Head of caudate nucleus (tissue), 42 donors: ENCODE measurements around the gene B4GALT7.
A peak's percentile ranks its signal among the peaks of the same experiment; 100 is the strongest.
"Not testable (repeated sequence)": the region's sequence is repeated elsewhere in the genome, so short reads cannot be mapped to it uniquely, and the experiment has no call there.

Experiments used
- DNase-seq, 42 donors: peaks; one replicate each; pipeline versions ENCODE4 v3.0.0 to v3.0.0-alpha.2; 2020 to 2021; ENCODE audit warnings: mixed read lengths in 7 of 42
- intact Hi-C: fragments of 100-400 bp; cut with DNase I; formaldehyde crosslinking; loops from one replicate; pipeline ENCODE4 v1.15.0; 2022

B4GALT7 gene

DNA sequence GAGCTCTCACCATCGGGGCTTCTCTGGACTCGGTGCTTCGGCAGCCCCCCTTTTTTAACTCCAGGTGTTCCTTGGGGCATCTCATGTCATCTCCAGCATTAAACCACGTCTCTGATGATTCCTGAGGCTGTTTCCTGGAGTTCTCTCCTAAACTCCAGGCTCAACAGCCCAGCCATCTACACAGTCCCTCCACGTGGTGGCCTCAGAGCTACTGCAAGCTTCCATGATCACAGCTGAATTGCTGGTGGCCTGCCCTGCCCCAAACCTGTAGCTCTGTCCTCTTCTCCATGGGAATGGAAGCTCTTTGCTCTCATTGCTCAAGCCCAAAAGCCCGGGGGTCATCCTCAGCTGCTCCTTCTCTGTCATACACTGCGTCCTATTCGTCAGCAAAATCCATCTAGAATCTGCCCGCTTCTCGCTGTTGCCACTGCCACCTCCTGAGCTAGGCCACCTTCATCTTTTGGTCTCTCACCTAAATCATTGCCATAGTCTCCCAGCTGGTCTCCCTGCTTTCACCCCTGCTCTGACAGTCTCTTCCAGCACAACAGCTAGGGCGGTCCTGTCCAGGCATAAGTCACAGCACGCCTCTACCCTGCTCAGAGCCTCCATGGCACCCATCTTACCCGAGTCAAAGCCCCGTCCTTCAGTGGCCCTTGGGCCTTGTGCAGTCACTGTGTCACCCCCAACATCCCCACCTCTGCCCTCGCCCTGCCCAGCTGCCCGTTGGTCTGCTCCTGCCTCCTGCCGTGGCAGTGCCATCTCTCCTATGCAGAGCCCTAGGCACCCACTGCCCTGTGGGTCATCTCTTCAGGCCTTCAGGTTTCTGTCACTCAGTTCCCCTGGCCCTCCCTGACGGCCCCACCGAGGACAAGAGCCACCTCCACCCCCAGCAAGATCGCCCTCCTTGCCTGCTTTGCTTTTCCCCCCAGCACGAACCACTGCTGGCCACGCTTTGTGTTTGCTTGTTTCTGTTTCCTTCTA, 6.4 kb downstream of the B4GALT7 start:
- intact Hi-C loops, result no loop called here
- peak in 4 of 42 donors; percentile 11 to 33 (median 22) for DNase-seq

DNA sequence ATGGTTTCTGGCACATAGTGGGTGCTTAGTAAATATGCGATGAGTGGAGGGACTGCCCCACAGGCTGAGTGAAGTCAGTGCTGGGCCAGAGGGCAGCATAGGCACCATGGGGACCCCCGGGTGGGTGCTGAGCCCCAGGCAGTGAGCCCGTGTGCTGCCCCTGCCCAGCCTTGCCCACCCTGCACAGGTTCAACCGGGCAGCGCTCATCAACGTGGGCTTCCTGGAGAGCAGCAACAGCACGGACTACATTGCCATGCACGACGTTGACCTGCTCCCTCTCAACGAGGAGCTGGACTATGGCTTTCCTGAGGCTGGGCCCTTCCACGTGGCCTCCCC, 7.2 kb downstream of the B4GALT7 start:
- DNase-seq, result no peak
- intact Hi-C loops, result no loop called here

DNA sequence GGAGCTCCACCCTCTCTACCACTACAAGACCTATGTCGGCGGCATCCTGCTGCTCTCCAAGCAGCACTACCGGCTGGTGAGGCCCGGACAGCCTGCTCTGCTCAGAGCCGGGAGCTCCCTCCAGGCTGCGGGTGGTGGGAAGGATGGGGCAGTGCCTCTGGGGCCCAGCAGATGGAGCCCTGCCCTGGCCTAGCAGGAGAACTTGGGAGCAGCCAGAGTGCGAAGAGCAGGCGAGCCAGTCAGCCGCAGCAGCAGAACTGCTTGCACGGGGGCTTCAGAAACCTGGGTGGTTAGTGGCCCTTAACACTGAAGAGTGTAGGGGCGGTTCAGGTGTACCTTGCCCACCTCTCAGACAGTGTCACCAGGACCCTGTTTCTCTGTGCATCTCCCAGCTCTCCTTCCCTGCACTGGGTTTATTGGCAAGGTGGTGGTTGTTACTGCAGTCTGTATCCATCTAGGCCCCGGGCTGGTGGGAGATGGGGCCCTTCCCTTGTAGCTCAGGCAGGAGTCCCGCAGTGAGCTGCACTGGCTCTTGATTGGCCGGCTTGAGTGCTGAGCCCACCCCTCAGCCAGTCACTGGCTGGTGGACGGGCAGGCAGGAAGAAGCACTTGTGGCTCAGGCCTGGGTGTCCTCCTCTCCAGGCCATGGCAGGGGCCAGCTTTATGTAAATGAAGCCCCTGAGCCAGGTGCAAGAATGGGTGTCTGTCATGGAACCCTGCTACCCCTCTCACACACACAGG, 7.7 kb downstream of the B4GALT7 start:
- peak; percentile 58 to 93 (median 82) for DNase-seq
- intact Hi-C loops, result no loop called here

DNA sequence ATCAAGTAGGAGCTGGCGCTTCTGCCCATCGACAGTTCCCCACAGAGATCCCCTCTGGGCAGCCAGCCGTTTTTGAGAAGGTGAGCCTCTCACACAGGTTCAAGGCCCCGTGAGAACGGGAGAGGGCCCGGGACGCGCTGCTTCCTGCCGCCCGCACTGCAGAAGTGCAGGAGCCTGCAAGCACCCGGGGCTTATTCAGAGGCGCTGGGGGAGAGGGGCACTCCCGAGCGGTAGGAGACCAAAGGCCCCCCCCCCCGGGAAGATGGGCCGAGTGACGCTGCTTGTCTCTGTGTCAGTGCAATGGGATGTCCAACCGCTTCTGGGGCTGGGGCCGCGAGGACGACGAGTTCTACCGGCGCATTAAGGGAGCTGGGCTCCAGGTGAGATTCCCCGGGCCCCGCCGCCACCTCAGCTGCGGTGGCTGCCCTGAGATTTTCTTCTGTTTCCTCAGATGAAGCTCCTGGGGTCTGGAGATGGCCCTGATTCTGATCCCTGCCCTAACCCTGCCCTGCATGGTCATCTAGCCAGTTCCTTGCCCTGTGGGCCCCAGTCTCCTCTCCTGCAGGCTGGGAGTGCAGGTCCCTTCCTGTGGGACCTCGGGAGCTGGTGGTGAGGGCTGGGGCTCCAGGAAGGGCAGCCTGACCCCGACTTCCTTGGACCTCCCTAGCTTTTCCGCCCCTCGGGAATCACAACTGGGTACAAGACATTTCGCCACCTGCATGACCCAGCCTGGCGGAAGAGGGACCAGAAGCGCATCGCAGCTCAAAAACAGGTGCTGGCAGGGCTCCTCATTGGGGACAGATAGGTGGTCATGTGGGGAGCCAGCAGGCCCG, 8.5 kb downstream of the B4GALT7 start:
- peak in 2 of 42 donors; percentile 32 to 38 for DNase-seq
- intact Hi-C loops, result no loop called here

DNA sequence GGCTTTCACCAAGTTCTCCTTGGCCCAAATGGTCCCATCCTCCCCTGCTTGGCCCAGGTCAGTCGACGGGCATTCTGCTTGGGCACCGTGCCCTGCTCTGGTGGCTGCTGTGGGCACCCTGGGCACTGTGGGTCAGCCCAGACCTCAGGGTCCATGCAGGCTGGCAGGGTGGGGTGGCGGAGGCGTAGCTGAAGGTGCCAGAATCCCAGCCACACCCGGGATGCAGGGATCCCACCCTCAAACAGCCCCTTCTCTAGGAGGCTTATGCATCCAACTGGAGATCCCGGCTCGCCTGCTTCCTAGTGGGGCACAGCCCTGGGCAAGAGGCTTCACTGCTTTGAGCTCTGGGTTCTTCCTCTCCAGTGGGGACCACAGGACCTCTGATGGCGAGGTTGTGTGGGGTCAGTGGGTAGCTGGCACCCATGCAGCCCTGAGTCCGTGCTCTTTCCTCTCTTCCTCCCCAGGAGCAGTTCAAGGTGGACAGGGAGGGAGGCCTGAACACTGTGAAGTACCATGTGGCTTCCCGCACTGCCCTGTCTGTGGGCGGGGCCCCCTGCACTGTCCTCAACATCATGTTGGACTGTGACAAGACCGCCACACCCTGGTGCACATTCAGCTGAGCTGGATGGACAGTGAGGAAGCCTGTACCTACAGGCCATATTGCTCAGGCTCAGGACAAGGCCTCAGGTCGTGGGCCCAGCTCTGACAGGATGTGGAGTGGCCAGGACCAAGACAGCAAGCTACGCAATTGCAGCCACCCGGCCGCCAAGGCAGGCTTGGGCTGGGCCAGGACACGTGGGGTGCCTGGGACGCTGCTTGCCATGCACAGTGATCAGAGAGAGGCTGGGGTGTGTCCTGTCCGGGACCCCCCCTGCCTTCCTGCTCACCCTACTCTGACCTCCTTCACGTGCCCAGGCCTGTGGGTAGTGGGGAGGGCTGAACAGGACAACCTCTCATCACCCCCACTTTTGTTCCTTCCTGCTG, 9.4 kb downstream of the B4GALT7 start:
- DNase-seq, result peak in 2 of 42 donors; percentile 37 to 40
- intact Hi-C loops, result no loop called here

DNA sequence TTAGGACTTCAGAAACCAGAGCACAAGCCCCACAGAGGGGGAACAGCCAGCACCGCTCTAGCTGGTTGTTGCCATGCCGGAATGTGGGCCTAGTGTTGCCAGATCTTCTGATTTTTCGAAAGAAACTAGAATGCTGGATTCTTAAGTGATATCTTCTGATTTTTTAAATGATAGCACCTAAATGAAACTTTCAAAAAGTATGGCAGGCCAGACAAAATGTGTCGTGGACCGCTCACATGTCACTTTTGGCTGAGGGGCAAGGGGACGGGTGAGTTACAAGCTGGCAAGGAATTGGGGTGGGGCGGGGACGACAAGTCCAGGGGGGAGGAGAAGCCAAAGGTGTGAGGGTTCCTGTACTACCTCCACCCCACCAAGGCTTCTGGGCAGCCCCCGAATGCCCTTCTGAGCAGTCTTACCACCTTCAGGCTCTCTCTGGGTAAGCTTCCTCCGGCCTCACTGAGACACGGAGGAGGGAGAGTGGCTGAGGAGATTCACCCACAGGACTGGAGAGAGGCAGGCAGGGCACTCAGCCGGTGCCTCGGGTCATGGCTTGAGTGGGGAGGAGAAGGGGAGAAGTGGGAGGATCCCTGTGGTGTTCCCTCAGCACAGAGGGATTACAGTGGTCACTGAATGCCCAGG, 10.3 kb downstream of the B4GALT7 start:
- intact Hi-C loops, result no loop called here
- DNase-seq, result peak in 2 of 42 donors; percentile 37

DNA sequence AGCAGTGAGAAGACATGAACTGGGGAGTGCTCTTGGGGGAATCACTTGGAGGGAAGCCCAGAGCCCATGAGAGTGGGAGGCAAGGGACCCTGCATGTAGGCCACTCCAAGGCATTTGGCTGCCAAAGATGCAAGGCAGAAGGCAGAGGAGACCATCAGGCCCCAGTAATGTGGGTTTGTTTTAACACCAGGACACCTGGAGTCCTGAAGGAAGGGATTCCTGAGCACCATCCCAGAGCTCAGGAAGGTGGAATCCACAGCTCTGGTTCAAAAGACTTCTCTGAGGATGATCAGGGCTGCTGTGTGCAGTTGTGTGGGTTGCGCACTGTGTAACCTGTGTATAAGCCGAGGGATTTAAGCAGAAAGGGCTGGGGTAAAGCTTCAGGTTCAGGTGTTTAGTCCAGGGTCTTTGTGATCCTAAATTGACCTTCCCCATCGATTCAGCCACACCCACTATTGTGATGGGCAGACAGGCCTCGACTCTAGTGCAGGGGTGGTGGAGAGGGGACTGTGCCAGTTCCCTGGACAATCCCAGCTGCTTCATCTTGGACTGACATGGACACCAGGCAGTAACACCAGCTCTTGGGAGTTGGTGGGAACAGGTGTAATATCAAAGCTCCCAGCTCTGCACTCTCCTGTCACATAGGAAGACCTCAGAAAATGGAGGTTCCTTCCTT, 11.0 kb downstream of the B4GALT7 start:
- peak in 1 of 42 donors; percentile 32 for DNase-seq
- intact Hi-C loops, result no loop called here

DNA sequence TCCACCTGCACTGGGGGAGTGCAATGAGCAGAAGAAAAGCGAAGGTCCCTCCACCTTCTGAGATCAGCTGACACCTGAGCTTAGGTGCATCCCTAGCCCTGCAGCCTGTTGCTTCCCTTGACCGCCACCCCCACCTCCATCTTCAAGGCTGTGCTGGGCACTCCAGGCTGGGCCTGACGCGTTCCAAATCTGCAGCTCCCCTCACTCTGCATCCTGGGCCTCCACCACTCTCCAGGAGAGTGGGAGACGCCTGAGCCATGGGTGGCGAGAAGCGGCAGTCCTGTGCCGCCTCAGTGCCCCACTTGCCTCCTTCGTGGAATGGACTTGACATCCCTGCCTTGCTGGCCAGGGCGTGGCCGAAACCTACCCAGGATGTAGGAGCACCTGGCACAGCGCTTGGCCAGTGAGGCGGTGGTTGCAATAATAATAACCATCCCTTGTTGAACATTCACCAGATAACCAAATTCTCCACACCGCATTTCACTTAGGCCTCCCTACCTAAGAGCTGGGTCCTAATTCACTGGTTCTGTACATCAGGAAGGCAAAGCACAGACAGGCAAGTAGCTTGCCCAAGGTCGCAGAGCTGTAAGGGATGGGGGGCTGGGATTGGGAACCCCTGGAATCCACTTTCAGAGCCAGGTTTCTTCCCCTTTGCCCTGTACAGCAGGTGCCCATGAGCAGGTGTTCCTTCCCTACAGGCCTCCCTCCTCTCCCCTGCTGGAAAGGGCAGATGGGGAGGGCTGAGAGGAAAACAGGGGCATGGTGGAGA, 11.7 kb downstream of the B4GALT7 start:
- intact Hi-C loops, result no loop called here
- DNase-seq, result peak in 2 of 42 donors; percentile 32 to 35

DNA sequence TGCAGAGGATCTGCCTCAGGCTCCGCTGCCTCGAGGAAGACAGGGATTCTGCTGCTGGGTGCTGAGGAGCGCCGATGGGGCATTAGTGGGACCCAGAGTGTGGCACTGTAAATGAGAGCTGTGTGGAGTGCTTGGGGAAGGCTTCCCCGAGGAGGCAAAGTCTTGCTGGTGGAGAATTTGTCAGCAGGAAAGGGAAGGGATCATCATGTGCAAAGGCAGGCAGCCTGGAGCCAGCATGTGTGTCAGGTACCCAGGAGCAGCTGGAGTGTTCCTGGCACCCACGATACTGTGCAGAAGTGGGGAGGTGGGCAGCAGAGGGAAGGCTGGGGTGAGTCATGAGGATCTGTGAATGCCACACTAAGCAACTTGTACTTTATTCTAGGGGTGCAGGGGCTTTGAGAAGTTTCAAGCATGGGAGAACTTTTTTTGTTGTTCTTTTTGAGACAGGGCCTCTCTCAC, 12.3 kb downstream of the B4GALT7 start:
- peak in 16 of 42 donors; percentile 3 to 75 (median 56) for DNase-seq
- intact Hi-C loops, result no loop called here

DNA sequence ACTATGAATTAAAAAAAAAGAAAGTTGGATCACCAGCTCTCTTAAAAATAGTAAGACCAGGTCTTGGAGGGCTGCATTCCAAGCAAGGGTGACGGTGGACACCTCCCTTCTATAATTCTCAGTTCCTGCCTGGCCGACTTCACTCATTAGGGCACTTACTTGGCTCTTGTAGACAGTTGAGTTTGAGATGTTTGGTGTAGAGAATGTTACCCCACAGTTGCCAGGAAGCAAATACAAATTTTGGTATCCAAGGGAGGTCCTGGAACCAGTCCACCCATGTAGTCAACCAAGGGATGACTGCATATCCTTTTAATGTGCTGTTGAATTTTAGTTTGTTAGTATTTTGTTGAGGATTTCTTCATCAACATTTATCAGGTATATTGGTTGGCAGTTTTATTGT, 20.6 kb downstream of the B4GALT7 start:
- intact Hi-C loops, result no loop called here
- no peak for DNase-seq

DNA sequence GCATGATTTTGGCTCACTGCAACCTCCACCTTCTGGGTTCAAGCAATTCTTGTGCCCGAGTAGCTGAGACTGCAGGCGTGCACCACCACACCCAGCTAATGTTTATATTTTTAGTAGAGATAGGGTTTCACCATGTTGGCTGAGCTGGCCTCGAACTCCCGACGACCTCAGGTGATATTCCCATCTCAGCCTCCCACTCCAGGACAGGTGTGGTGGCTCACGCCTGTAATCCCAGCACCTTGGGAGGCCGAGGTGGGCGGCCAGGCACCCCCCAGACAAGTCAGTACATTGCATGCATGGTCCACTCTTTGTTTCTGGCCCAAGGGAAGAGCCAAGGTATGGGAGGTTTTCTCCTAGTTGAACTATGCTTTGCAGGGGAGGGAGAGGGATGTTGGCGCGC, 24.2 kb downstream of the B4GALT7 start:
- intact Hi-C loops, DNase-seq: not testable (repeated sequence)

DNA sequence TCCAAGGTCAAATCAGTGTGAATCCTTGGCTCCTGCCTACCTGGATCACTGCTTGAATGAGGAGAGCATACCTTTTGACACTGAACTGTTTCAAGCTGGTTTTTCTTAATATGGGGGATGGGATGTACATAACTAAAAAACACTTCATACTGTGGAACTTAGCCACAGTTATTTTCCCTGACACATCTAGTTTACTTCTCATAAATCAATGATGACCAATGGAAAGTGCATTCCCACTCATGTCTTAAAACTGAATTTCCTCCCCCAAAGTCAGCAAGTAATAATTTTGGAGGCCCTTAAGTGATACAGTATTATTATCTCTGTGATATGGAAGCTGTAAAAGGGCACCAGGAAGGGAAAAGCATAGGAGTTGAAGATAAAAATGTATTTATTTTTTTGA, 30.3 kb downstream of the B4GALT7 start:
- intact Hi-C loops, DNase-seq: not testable (repeated sequence)

DNA sequence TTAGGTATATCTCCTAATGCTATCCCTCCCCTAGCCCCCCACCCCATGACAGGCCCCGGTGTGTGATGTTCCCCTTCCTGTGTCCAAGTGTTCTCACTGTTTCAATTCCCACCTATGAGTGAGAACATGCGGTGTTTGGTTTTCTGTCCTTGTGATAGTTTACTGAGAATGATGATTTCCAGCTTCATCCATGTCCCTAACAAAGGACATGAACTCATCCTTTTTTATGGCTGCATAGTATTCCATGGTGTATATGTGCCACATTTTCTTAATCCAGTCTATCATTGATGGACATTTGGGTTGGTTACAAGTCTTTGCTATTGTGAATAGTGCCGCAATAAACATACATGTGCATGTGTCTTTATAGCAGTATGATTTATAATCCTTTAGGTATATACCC, 35.0 kb downstream of the B4GALT7 start:
- intact Hi-C loops, DNase-seq: not testable (repeated sequence)

DNA sequence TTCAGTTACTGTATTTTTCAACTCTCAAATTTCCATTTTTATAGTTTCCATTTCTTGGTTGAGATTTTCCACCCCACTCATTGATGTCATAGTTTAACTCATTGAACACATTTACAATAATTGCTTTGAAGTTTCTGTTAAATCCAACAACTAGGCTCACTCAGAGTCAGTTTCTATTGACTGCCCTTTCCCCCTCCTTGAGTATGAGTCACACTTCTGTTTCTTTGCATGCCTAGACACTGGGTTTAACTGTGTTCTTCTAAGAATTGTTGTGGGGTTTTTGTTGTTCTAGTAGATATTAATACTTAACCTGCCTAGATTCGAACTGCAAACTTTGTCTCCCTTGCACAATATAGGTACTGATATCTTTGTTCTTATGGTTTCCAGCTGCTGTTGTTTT, 45.5 kb downstream of the B4GALT7 start:
- DNase-seq, intact Hi-C loops: not testable (repeated sequence)

DNA sequence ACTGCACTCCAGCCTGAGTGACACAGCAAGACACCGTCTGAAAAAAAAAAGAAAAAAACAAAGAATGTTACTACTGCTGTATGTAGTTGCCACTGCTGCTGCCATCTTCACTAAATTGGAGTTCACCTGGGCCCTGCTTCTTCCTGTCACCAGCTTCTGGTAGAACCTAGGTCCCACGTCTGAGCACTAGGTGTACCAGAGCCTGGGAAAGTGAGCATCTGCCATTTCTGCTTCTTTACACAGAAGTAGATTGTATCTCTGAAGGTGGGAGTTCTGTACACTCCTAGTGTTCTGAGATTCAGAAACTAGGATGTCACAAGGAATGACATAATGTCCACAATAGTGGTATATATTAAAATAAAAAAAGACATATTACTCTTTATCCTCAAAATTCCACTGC, 51.3 kb downstream of the B4GALT7 start:
- intact Hi-C loops, DNase-seq: not testable (repeated sequence)

DNA sequence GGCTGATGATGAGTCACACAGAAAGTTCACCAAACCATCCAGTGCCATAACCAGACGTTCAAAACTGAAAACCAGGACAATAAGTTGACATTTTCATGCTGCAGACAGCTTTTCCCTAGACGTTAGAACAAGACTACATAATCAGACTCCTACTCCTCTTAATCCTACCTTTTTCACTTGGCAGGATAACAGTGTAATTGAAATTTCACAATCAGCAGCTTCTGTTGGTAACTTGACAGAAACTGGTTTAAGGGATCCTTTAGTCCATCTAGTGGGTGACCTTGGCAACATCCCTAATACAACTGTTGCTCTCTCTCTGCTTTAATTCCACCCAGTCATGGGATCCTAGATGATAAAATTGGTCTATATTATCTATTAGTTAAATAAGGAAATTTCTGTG, 57.9 kb downstream of the B4GALT7 start:
- intact Hi-C loops, result not testable (repeated sequence)
- peak in 2 of 42 donors; percentile 9 to 11 for DNase-seq
